Measurements from ENCODE around the gene SLC16A3.

DNA sequence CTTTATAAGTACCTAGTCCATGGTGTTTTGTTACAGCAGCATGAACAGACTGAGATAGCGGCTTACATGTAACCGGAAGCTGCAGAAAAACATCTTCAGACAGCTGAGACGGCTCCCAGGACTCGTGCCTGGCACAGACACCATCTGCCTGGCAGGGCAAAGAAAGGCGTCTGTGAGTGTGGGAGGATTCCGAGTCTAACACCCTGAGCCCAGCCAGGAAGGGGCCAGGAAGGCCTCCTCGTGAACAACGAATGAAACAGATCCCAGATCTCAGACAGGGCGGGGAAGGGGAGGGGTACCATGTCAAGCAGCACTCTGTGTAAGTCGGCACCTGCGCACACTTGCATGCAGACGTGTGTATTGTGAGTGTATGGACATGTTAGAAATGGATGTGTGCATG is 49.0 kb downstream of the SLC16A3 start:
- TF ChIP-seq, protein P1, sequence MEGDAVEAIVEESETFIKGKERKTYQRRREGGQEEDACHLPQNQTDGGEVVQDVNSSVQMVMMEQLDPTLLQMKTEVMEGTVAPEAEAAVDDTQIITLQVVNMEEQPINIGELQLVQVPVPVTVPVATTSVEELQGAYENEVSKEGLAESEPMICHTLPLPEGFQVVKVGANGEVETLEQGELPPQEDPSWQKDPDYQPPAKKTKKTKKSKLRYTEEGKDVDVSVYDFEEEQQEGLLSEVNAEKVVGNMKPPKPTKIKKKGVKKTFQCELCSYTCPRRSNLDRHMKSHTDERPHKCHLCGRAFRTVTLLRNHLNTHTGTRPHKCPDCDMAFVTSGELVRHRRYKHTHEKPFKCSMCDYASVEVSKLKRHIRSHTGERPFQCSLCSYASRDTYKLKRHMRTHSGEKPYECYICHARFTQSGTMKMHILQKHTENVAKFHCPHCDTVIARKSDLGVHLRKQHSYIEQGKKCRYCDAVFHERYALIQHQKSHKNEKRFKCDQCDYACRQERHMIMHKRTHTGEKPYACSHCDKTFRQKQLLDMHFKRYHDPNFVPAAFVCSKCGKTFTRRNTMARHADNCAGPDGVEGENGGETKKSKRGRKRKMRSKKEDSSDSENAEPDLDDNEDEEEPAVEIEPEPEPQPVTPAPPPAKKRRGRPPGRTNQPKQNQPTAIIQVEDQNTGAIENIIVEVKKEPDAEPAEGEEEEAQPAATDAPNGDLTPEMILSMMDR (IDR thresholded peaks at IDR 0.05), result no peak
- no peak for TF ChIP-seq POLR2A (IDR thresholded peaks at IDR 0.05)

Data from esophagus squamous epithelium (tissue), 4 donors.